ENCODE data around the gene SUGCT.

DNA sequence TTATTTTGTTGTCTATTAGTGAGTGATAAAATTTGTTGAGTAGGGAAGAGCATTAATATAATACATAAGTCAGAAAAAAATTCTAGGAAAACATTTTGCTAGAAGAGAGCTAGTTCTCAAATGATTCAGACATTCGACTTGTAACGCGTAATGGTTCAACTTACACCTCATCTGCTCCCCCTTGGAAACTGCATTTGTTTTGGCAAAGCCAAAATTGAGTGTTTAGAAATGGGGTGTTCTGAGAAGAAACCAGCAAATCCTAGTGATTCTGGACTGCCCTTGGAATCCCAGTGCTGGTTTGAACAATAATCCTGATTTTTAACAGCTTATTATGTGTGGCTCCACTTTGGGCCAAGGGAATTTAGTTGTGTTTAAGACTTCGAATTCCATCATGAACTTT is 475.7 kb downstream of the SUGCT start:
- TF ChIP-seq, protein P1, sequence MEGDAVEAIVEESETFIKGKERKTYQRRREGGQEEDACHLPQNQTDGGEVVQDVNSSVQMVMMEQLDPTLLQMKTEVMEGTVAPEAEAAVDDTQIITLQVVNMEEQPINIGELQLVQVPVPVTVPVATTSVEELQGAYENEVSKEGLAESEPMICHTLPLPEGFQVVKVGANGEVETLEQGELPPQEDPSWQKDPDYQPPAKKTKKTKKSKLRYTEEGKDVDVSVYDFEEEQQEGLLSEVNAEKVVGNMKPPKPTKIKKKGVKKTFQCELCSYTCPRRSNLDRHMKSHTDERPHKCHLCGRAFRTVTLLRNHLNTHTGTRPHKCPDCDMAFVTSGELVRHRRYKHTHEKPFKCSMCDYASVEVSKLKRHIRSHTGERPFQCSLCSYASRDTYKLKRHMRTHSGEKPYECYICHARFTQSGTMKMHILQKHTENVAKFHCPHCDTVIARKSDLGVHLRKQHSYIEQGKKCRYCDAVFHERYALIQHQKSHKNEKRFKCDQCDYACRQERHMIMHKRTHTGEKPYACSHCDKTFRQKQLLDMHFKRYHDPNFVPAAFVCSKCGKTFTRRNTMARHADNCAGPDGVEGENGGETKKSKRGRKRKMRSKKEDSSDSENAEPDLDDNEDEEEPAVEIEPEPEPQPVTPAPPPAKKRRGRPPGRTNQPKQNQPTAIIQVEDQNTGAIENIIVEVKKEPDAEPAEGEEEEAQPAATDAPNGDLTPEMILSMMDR (IDR thresholded peaks at IDR 0.05) = no peak
- TF ChIP-seq JUND (IDR thresholded peaks at IDR 0.05) (no peak), RCOR1 (IDR thresholded peaks at IDR 0.05; ENCODE audit: low read length) (no peak), EZH2phosphoT487 (IDR thresholded peaks at IDR 0.05; ENCODE audit: borderline replicate concordance, low read depth) (no peak), POLR2AphosphoS5 (IDR thresholded peaks at IDR 0.05; ENCODE audit: low read depth, low read length) (no peak), MAX (IDR thresholded peaks at IDR 0.05; ENCODE audit: low read depth) (no peak), TAF1 (IDR thresholded peaks at IDR 0.05; ENCODE audit: borderline replicate concordance, low read depth, low read length) (no peak), ZBTB33 (IDR thresholded peaks at IDR 0.05; ENCODE audit: borderline replicate concordance, low read depth) (no peak), EP300 (IDR thresholded peaks at IDR 0.05; ENCODE audit: borderline replicate concordance in 1 of 2, low read depth in 1 of 2, low read length in 1 of 2) (no peak)
- TF ChIP-seq, protein P2, sequence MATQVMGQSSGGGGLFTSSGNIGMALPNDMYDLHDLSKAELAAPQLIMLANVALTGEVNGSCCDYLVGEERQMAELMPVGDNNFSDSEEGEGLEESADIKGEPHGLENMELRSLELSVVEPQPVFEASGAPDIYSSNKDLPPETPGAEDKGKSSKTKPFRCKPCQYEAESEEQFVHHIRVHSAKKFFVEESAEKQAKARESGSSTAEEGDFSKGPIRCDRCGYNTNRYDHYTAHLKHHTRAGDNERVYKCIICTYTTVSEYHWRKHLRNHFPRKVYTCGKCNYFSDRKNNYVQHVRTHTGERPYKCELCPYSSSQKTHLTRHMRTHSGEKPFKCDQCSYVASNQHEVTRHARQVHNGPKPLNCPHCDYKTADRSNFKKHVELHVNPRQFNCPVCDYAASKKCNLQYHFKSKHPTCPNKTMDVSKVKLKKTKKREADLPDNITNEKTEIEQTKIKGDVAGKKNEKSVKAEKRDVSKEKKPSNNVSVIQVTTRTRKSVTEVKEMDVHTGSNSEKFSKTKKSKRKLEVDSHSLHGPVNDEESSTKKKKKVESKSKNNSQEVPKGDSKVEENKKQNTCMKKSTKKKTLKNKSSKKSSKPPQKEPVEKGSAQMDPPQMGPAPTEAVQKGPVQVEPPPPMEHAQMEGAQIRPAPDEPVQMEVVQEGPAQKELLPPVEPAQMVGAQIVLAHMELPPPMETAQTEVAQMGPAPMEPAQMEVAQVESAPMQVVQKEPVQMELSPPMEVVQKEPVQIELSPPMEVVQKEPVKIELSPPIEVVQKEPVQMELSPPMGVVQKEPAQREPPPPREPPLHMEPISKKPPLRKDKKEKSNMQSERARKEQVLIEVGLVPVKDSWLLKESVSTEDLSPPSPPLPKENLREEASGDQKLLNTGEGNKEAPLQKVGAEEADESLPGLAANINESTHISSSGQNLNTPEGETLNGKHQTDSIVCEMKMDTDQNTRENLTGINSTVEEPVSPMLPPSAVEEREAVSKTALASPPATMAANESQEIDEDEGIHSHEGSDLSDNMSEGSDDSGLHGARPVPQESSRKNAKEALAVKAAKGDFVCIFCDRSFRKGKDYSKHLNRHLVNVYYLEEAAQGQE (IDR thresholded peaks at IDR 0.05; ENCODE audit: low read depth, low read length) = no peak

Data from SK-N-SH (cell line).